Stimulated activated CD8-positive, alpha-beta memory T cell treated with anti-CD3 and anti-CD28 coated beads, Interleukin-7, amount 100 ng/mL, for 24 hours (primary cell): ENCODE data around the gene CSGALNACT2.

Experiments used
- DNase-seq: peaks from one replicate; pipeline ENCODE4 v3.0.0-alpha.2; 2020; ENCODE audit warnings: low read depth

The CSGALNACT2 gene

DNA sequence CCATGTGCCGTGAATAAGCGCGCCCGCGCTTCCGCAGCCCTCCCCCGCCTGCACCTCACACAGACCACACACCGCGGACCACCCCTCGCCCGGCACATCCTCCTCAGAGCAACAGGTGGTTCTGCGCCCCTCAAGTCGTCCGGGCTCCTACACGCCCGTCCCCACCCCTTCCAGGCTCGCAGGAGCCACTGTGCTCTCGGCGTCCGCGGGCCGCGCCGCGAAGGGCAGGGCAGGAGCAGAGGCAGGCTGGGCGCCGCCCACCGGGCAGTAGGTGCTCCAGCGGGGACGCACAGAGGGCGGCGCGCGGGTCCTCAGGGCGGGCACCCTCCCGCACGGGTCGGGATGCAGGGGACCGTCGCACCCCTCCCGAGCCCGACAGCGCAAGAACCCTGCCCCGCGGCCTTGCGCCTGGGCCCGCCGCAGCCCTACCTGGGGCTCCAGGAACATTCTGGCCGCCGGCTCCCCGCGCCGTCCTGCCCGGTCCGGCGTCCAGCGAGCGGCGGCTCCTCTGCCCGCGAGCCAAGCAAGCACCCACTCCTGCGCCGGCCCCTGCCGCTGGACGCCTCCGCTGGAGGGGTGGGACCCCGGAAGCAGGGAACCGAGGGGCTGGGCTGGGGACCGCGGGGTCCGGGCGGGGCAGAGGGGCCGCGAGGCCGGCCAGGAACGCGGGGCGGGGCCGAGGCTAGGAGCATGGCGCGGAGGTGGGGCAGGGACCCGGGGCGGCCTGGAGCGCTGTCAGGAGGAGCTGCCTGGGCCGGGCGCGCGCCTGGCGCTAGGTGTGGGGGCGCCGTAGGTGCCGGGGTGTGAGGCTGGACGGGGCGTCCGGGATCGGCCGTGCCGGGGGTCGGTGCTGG, 91.2 kb downstream of the CSGALNACT2 start:
- no peak for DNase-seq

DNA sequence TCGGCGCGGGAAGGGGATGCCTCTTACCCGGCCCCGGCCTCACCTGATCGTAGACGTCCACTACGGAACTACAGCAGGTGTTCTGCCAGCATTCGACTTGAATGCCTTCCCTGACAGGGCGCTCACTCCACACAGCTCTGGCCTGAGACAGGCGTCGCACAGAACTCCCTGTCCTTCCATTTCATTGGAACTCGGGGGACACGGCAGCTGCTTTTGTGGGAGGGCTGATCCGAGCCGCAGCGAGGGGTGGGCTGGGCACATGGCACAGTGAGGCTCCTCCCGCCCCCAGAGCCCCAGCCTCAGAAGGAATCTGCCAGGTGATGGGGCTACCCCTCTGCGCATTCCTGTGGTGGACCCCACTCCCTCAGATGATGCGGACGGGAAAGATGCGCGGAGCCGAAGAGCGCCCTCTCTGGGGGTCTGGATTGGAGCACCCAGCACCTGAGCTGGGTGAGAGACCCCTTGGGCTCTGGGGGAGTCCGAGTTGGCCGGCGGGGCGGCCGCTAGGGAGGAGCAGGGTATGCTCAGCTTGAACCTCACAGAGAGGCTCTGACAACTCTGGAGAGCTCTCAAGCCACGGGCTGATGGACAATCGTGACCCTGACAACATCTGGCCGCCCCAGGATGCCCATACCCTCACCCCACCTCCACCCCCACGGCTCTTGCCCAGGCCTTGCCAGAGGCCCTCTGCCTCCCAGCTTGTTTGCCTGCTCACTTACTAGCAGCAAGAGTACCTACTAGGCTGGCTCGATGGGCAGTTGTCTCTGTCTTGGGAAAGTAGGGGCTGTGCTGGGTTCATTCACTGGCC, 92.1 kb downstream of the CSGALNACT2 start:
- DNase-seq = no peak

DNA sequence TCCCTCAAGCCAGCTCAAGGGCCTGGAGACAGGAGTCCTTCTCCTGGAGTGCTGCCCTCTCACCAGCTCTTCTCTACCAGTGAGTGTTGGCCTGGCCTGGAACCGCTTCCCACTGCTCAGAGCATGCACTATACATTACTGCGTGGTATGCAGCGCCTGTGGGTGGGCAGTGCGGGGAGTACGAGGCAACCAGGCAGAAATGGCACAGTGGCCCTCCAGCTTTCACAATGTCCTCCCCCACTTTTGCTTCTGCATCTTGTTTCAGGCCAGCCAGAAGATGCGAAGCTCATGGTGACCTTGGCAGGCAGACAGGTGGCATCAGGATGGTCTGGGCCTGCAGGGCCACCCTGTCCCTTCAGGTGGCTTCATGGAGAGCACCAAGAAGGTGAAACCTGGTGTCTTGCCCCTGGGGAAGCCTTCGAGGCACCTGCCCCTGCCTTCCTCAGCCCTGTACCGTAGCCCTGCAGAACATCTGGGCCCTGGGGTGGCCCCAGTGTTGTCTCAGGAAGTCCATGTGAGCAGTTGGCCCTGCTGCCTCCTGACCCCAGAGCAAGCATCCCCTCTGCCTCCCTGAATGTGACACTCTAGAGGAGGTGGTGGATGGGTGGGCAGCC, 92.8 kb downstream of the CSGALNACT2 start:
- no peak for DNase-seq

DNA sequence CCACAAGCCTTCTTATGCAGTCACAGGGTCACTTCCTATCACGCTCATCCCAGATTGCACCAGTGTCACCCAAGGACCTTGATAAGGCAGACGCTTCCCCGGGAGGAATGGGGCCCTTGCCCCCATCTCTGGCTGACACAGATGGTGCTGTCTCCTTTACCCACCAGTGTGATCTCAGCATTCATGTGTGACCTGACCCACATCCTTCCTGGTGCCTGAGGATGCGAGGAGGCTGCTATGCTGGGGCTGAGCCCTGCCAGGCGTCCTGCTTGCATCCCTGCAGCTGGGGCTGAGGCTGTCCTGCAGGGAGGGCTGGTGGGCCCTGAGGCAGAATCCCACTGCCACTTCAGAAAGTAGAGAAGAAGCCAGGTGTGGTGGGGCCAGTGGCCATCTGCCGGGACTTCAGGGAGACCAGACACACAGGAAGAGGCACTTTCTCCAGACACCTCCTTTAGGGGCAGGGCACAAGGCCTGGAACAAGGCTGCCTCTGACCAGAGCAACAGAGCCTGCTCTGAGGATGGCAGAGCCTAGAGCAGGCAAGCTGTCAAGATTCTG, 93.4 kb downstream of the CSGALNACT2 start:
- no peak for DNase-seq

DNA sequence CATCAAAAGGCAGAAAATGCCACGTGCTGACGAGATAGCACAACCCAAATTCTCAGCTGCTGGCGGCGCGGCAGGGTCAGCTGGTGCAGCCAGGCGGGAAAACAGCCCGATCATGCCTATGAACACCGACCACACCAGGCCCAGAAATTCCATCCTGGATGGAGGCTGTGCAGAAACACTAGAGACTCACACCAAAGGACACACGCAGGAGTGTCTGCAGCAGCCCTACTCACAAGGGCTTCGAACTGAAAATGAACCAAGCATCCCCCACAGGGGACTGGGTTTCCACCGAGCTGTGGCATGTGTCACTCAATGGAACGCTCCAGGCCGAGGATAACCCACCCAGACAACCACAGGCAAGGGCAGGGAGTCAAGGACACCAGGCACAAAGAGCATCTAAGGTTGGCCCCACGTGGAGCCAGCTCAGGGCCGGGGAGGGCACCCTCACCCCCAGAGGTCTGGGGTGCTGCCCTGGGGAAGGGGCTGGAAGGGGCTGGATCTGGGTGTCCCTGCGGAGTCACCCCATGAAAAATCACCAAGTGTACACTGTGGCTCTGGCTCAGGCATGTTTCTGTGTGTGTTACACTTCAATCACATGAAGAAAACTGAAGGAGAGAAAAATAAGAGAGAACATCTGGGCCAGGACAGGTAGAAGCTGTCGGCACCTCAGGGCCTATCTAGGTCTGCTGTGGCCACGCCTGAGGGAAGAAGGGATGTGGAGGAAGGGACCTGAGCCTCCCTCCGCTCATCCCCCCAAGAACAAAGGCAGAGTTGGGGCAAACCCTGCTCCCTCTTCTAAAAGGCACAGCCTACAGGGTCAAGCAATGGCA, 95.6 kb downstream of the CSGALNACT2 start:
- DNase-seq = no peak

DNA sequence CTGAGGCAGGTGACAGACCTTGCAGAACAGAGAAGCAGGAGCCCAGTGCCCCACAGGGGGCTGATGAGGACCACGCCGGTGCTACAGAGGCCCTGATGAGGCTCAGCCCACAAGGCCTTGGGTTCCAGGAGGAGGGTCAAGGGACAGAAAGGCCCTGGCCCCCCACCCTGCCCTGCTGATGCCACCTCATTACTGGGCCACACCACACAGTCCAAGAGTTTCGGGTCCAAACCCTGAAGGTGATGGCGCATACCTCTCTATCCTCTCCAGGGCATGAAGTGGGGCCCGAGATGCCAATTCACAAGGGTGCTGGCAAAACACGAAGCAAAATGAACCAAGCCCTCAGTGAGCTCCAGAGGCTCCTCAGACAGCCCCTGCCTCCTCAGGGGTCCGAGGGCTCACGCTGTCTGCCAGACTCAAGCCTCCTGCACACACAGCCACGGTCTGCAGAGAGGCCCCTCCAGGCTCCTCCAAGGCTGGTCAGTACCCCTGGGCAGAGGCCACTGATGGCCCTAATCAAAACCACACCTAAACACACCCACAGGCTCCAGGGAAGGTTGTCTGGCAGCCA, 96.3 kb downstream of the CSGALNACT2 start:
- no peak for DNase-seq
